ENCODE measurements around the gene MRI1.
A peak's percentile ranks its signal among the peaks of the same experiment; 100 is the strongest.

The MRI1 gene

DNA sequence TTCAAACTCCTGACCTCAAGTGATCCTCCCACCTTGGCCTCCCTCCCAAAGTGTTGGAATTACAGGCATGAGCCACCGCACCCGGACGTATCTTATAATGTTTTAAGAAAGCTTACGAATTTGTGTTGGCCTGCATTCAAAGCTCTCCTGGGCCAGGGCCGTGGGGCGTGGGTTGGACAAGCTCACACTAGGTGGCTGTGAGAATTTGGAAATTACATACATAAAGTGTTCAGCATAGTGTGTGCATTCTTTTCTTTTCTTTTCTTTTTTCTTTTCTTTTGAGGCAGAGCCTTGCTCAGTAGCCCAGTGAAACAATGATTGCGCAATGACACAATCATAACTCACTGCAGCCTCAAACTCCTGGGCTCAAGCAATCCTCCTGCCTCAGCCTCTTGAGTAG, 33.5 kb downstream of the MRI1 start:
- no peaks in the 10 kb centered on the region for H3K36me3 ChIP-seq (ENCODE audit: low read depth)
- peak overlapping the region; percentile 91 for H3K27ac ChIP-seq (ENCODE audit: poor library complexity, severe bottlenecking)
- H3K4me1 ChIP-seq (ENCODE audit: insufficient read depth, poor library complexity, severe bottlenecking) = peaks cover 13% of the 10 kb centered on the region
- H3K27me3 ChIP-seq (ENCODE audit: insufficient read depth, poor library complexity, severe bottlenecking) = no peaks in the 10 kb centered on the region
- 0 out of 3 replicates have a peak, but pooled peaks have one; percentile 6 for ATAC-seq (ENCODE audit: low read depth)
- no peak for DNase-seq (ENCODE audit: low spot score)
- H3K4me3 ChIP-seq (ENCODE audit: severe bottlenecking) = no peak overlapping the region
- H3K9me3 ChIP-seq (ENCODE audit: severe bottlenecking) = no peaks in the 10 kb centered on the region
- TF ChIP-seq, protein P1, sequence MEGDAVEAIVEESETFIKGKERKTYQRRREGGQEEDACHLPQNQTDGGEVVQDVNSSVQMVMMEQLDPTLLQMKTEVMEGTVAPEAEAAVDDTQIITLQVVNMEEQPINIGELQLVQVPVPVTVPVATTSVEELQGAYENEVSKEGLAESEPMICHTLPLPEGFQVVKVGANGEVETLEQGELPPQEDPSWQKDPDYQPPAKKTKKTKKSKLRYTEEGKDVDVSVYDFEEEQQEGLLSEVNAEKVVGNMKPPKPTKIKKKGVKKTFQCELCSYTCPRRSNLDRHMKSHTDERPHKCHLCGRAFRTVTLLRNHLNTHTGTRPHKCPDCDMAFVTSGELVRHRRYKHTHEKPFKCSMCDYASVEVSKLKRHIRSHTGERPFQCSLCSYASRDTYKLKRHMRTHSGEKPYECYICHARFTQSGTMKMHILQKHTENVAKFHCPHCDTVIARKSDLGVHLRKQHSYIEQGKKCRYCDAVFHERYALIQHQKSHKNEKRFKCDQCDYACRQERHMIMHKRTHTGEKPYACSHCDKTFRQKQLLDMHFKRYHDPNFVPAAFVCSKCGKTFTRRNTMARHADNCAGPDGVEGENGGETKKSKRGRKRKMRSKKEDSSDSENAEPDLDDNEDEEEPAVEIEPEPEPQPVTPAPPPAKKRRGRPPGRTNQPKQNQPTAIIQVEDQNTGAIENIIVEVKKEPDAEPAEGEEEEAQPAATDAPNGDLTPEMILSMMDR (IDR thresholded peaks at IDR 0.05; ENCODE audit: poor library complexity, severe bottlenecking) = no peak

DNA sequence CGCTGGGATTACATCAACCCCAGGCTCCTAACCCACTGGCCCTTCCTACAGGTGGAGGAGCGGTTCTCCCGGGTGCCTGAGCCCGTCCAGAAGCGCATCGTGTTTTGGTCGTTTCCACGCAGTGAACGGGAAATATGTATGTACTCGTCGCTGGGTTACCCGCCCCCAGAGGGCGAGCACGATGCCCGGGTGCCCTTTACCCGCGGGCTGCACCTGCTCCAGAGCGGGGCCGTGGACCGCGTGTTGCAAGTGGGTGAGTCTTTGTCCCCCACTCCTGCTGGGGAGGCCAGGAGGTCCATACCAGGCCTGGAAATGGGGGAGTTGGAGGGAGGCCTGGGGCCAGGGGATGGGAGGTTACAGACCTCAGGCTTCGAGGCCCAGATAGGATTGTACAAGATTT, 35.3 kb downstream of the MRI1 start:
- TF ChIP-seq, protein P1 (IDR thresholded peaks at IDR 0.05; ENCODE audit: poor library complexity, severe bottlenecking) = no peak
- H3K4me3 ChIP-seq (ENCODE audit: severe bottlenecking) = no peak overlapping the region
- no peaks in the 10 kb centered on the region for H3K27me3 ChIP-seq (ENCODE audit: insufficient read depth, poor library complexity, severe bottlenecking)
- ATAC-seq (ENCODE audit: low read depth) (no peak), DNase-seq (ENCODE audit: low spot score) (no peak)
- no peaks in the 10 kb centered on the region for H3K9me3 ChIP-seq (ENCODE audit: severe bottlenecking)
- H3K36me3 ChIP-seq (ENCODE audit: low read depth) = peaks cover 9% of the 10 kb centered on the region
- peaks cover 22% of the 10 kb centered on the region for H3K4me1 ChIP-seq (ENCODE audit: insufficient read depth, poor library complexity, severe bottlenecking)
- no peak overlapping the region for H3K27ac ChIP-seq (ENCODE audit: poor library complexity, severe bottlenecking)

DNA sequence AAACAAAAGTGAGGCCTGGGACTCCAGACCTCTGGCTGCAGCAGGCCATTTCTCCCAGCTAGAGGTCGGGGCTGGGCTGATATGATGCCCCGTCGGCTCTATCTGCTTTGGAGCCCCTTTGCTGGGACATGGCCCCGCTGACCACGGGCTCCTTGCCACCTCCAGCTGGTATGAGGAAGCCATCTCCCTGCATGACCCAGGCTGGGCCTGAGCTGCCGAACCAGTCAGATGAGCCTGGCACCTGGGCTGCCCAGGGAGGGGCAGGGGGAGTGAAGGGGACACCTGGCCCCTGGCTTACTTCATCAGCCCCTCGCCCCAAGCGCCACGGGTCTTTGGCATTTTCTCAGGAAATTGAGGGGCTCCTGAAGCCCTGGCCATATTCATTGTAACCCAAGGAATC, 38.7 kb downstream of the MRI1 start:
- H3K27ac ChIP-seq (ENCODE audit: poor library complexity, severe bottlenecking) = peak overlapping the region; percentile 74
- TF ChIP-seq, protein P1 (IDR thresholded peaks at IDR 0.05; ENCODE audit: poor library complexity, severe bottlenecking) = no peak
- H3K36me3 ChIP-seq (ENCODE audit: low read depth) = peaks cover 32% of the 10 kb centered on the region
- H3K4me3 ChIP-seq (ENCODE audit: severe bottlenecking) = no peak overlapping the region
- DNase-seq (ENCODE audit: low spot score) (no peak), ATAC-seq (ENCODE audit: low read depth) (peak; percentile 60)
- H3K9me3 ChIP-seq (ENCODE audit: severe bottlenecking) = no peaks in the 10 kb centered on the region
- peaks cover 11% of the 10 kb centered on the region for H3K4me1 ChIP-seq (ENCODE audit: insufficient read depth, poor library complexity, severe bottlenecking)
- H3K27me3 ChIP-seq (ENCODE audit: insufficient read depth, poor library complexity, severe bottlenecking) = no peaks in the 10 kb centered on the region

DNA sequence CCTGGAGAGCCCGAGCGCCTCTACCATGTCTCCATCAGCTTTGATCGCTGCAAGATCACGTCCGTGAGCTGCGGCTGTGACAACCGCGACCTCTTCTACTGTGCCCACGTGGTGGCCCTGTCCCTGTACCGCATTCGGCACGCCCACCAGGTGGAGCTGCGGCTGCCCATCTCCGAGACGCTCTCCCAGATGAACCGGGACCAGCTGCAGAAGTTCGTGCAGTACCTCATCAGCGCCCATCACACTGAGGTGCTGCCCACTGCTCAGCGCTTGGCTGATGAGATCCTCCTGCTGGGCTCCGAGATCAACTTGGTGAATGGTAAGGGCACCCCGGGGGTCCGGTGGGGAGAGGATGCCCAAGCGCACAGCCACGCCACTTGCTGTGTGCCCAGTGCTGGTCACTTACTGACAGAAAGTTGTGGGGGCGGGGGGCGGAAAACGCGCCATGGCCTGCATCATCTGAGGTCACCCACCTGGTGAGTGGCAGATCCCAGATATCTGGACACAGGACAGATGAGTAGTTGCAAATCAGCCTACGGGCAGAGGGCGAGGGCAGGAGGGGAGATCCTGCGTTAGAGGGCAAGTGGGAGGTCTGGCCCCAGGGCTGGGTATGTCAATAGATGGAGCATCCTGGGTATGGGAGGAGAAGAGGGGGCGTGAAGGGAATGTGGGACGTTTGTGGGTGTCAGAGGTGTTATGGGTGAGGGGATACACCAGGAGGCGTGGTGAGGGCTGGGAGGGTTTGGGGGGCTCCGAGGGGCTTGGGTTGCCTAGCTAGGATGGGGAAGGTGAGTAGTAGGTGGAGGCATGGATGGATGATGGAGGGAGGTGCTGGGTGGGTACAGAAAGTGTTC, 40.7 kb downstream of the MRI1 start:
- DNase-seq (ENCODE audit: low spot score) = no peak
- Histone ChIP-seq H3K27me3 (ENCODE audit: insufficient read depth, poor library complexity, severe bottlenecking) (no peaks in the 10 kb centered on the region), H3K36me3 (ENCODE audit: low read depth) (peaks cover 35% of the 10 kb centered on the region), H3K4me1 (ENCODE audit: insufficient read depth, poor library complexity, severe bottlenecking) (peaks cover 11% of the 10 kb centered on the region), H3K27ac (ENCODE audit: poor library complexity, severe bottlenecking) (no peak overlapping the region), H3K4me3 (ENCODE audit: severe bottlenecking) (no peak overlapping the region), H3K9me3 (ENCODE audit: severe bottlenecking) (no peaks in the 10 kb centered on the region)
- TF ChIP-seq, protein P1 (IDR thresholded peaks at IDR 0.05; ENCODE audit: poor library complexity, severe bottlenecking) = no peak
- no peak for ATAC-seq (ENCODE audit: low read depth)

DNA sequence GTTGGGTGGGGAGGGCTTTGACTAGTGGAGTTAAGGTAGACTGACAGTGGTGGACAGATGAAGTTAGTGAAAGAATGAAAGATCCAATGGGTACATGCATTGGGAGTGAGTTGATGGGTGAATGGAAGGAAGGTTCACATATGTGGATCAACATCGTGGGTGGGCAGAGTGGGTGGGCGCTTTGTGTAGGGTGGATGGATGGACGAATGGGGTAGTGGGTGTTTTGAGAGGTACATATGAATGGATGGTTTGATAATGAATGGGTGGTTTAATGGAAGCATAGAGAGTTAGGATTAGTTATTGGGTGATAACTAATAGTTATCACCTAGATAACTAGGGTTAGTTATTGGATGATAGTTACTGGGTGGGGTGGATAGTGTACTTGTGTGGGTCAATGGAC, 42.4 kb downstream of the MRI1 start:
- peaks cover 11% of the 10 kb centered on the region for H3K4me1 ChIP-seq (ENCODE audit: insufficient read depth, poor library complexity, severe bottlenecking)
- no peaks in the 10 kb centered on the region for H3K27me3 ChIP-seq (ENCODE audit: insufficient read depth, poor library complexity, severe bottlenecking)
- ATAC-seq (ENCODE audit: low read depth) (no peak), DNase-seq (ENCODE audit: low spot score) (no peak)
- H3K9me3 ChIP-seq (ENCODE audit: severe bottlenecking) = no peaks in the 10 kb centered on the region
- peaks cover 40% of the 10 kb centered on the region for H3K36me3 ChIP-seq (ENCODE audit: low read depth)
- H3K27ac ChIP-seq (ENCODE audit: poor library complexity, severe bottlenecking) = no peak overlapping the region
- TF ChIP-seq, protein P1 (IDR thresholded peaks at IDR 0.05; ENCODE audit: poor library complexity, severe bottlenecking) = no peak
- H3K4me3 ChIP-seq (ENCODE audit: severe bottlenecking) = no peak overlapping the region
